Body of pancreas (tissue), 4 donors: ENCODE data around the gene ITLN2. TPM values are rescaled to one million over a fixed set of nuclear protein-coding genes. Genes with fewer than 3 reads are reported as not detected.
"Not testable (repeated sequence)": the region's sequence is repeated elsewhere in the genome, so short reads cannot be mapped to it uniquely, and the experiment has no call there.

Experiments used
- ATAC-seq: fragments of 150-250 bp; one replicate; pipeline ENCODE4 v1.9.1; 2016
- DNase-seq, 4 donors: peaks; one replicate each; pipeline ENCODE4 v3.0.0-alpha.2; 2019
- H3K27ac ChIP-seq, 4 donors: fragments of 200-600 bp; sonication (generic); 1 replicate in 3 of 4; 2 replicates in 1 of 4; pipeline versions ENCODE4 v1.5.1 to v1.6.1; 2016 to 2019; ENCODE audit warnings: mild to moderate bottlenecking in 1 of 4, mixed read lengths in 1 of 4, moderate library complexity in 1 of 4
- H3K27me3 ChIP-seq, 2 donors: fragments of 200-600 bp; sonication (generic); one replicate each; pipeline ENCODE4 v1.6.0; 2016; ENCODE audit warnings: mild to moderate bottlenecking in 1 of 2
- H3K36me3 ChIP-seq, 2 donors: fragments of 200-600 bp; sonication (generic); replicated peaks in 1 of 2; 2 replicates each; pipeline ENCODE4 v1.5.1; 2016; ENCODE audit warnings: low read depth in 2 of 2; ENCODE audit not compliant: insufficient read depth in 1 of 2
- H3K4me1 ChIP-seq: fragments of 200-600 bp; sonication (generic); one replicate; pipeline ENCODE4 v1.6.0; 2016
- H3K4me3 ChIP-seq, 2 donors: fragments of 200-600 bp; sonication (generic); 1 replicate in 1 of 2; 2 replicates in 1 of 2; pipeline ENCODE4 v1.5.1; 2016 to 2019
- H3K9me3 ChIP-seq, 3 donors: fragments of 200-600 bp; sonication (generic); 1 replicate in 2 of 3; 2 replicates in 1 of 3; pipeline ENCODE4 v1.5.1; 2016
- POLR2A ChIP-seq, 3 donors: fragments of 450-650 bp; IDR thresholded peaks; one replicate each; pipeline ENCODE4 v1.6.1; 2016; ENCODE audit warnings: antibody characterized with exemption in 3 of 3, mild to moderate bottlenecking in 2 of 3
- whole genome bisulfite sequencing, 2 donors: methylation state at CpG; one replicate each; pipeline ENCODE4 v1.1.5; 2017; 5-methylcytosine and 5-hydroxymethylcytosine counted together
- intact Hi-C: fragments of 100-400 bp; cut with DNase I; formaldehyde crosslinking; loops from one replicate; pipeline ENCODE4 v1.15.1; 2023
- total RNA-seq, 2 donors: library from RNA; depleted of rRNA; stranded (reverse); fragments of >200 nt; gene quantifications; one replicate each; pipeline ENCODE4 v1.1.0, GENCODE V29; 2016

Gene ITLN2
- total RNA-seq, 2 donors from 2014 or later: not detected

GRCh38 chr1:160901768-160902167 lies 52.8 kb downstream of the ITLN2 start:
- Histone ChIP-seq H3K4me1 (peaks cover 17% of the 10 kb centered on the region), H3K9me3 (no peaks in the 10 kb centered on the region), H3K4me3 (no peak overlapping the region), H3K27me3 (no peaks in the 10 kb centered on the region), H3K27ac (no peak overlapping the region), H3K36me3 (no peaks in the 10 kb centered on the region)
- 55 to 96% methylated on average over 2 of the region's 2 CpGs for WGBS, 2 donors
- intact Hi-C loops: no loop called here
- TF ChIP-seq POLR2A (IDR thresholded peaks at IDR 0.05): no peak
- ATAC-seq: no peak
- no peak for DNase-seq

- 46 to 54% methylated on average over 3 of the region's 3 CpGs for WGBS, 2 donors
- DNase-seq, H3K4me3 ChIP-seq, H3K27me3 ChIP-seq, H3K9me3 ChIP-seq, H3K27ac ChIP-seq, H3K36me3 ChIP-seq, ATAC-seq, intact Hi-C loops: not testable (repeated sequence)
- H3K4me1 ChIP-seq: peaks cover 14% of the 10 kb centered on the region
Observed at GRCh38 chr1:160900683-160901082, 53.9 kb downstream of the ITLN2 start.

Other genes starting within 250 kb of the ITLN2 start
- 1 to 10 TPM; 2.3 to 5.7 TPM for gene CD48, start 243.0 kb downstream of the ITLN2 start, total RNA-seq
- 1 to 10 TPM in 1 of 2 donors, under 1 TPM in 1; 0.26 to 1.3 TPM for gene SLAMF7, start 215.6 kb downstream of the ITLN2 start, total RNA-seq
- gene LY9, start 158.6 kb downstream of the ITLN2 start, total RNA-seq: 1 to 10 TPM in 1 of 2 donors, under 1 TPM in 1; 0.33 to 1.6 TPM
- gene CD244, start 91.9 kb downstream of the ITLN2 start, total RNA-seq: 1 to 10 TPM in 1 of 2 donors, under 1 TPM in 1; 0.33 to 1.8 TPM
- 1 to 10 TPM; 5.9 to 8.6 TPM for gene ITLN1, start 69.6 kb downstream of the ITLN2 start, total RNA-seq
- gene F11R, start 66.3 kb upstream of the ITLN2 start, total RNA-seq: 10 to 100 TPM; 40.2 to 41.5 TPM
- gene TSTD1, start 84.2 kb upstream of the ITLN2 start, total RNA-seq: 10 to 100 TPM; 49.4 to 90.8 TPM
- gene USF1, start 91.2 kb upstream of the ITLN2 start, total RNA-seq: 10 to 100 TPM; 32.7 to 46.5 TPM
- 1 to 10 TPM; 3.1 to 4.9 TPM for gene ARHGAP30, start 115.1 kb upstream of the ITLN2 start, total RNA-seq
- gene NECTIN4, start 134.7 kb upstream of the ITLN2 start, total RNA-seq: 1 to 10 TPM; 3.0 to 4.2 TPM
- gene KLHDC9, start 143.6 kb upstream of the ITLN2 start, total RNA-seq: 10 to 100 TPM; 13.5 to 22.7 TPM
- gene PFDN2, start 163.2 kb upstream of the ITLN2 start, total RNA-seq: 10 to 100 TPM; 29.6 to 54.7 TPM
- gene NIT1, start 163.3 kb upstream of the ITLN2 start, total RNA-seq: 10 to 100 TPM; 22.8 to 38.6 TPM
- 10 to 100 TPM; 12.9 to 15.8 TPM for gene DEDD, start 177.9 kb upstream of the ITLN2 start, total RNA-seq
- 10 to 100 TPM; 33.6 to 48.8 TPM for gene UFC1, start 199.2 kb upstream of the ITLN2 start, total RNA-seq
- gene USP21, start 204.7 kb upstream of the ITLN2 start, total RNA-seq: 10 to 100 TPM; 17.8 to 21.0 TPM
- 10 to 100 TPM; 16.2 to 18.9 TPM for gene PPOX, start 211.6 kb upstream of the ITLN2 start, total RNA-seq
- gene B4GALT3, start 222.7 kb upstream of the ITLN2 start, total RNA-seq: 10 to 100 TPM; 20.2 to 29.3 TPM
- gene ADAMTS4, start 244.2 kb upstream of the ITLN2 start, total RNA-seq: 1 to 10 TPM; 6.7 to 7.9 TPM
- gene NDUFS2, start 247.6 kb upstream of the ITLN2 start, total RNA-seq: 10 to 100 TPM; 46.4 to 67.2 TPM